ENCODE measurements around the gene TERT. TPM values are rescaled to one million over a fixed set of nuclear protein-coding genes. Genes with fewer than 3 reads are reported as not detected.

TERT gene
- total and polyA plus RNA-seq, 12 donors = 0.29 TPM; not detected in 11

- 65 to 84% (median 81%) methylated on average over 17 to 19 of the region's 19 CpGs for WGBS, 4 donors
- no peak for DNase-seq
- Histone ChIP-seq H3K4me3 (no peak overlapping the region), H3K27ac (no peak overlapping the region), H3K9me3 (replicated peaks in 1 of 3) (no peaks in the 10 kb centered on the region), H3K36me3 (replicated peaks in 1 of 2) (no peaks in the 10 kb centered on the region), H3K27me3 (peaks cover 29% of the 10 kb centered on the region), H3K4me1 (replicated peaks in 1 of 2) (no peaks in the 10 kb centered on the region)
- intact Hi-C loops (cut with DNase I) = no loop called here
- TF ChIP-seq CTCF (IDR thresholded peaks at IDR 0.05) (no peak), POLR2A (IDR thresholded peaks at IDR 0.05) (no peak)
These were observed 3.2 kb upstream of the TERT start for GRCh38 chr5:1298067-1298551.

DNA sequence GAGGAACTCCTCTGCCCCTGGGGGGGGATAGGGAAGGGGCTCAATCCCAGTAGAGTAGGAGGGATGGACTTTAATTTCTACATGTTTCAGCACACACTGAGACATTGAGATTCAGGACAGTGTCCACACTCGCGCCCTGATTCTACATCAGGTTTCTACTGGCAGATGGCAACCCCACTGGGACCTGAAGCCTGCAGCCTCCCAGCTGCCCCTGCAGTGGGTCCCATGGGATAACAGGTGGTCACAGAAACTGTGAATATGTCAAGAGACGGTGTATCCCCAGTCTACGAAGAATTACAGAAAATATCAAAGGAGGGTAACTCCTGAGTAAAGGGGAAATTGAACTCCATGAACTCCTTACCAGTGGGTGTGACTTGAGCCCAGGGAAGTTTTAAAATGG is 2.4 kb upstream of the TERT start:
- no peaks in the 10 kb centered on the region for H3K36me3 ChIP-seq (replicated peaks in 1 of 2)
- H3K4me3 ChIP-seq = no peak overlapping the region
- no peaks in the 10 kb centered on the region for H3K9me3 ChIP-seq (replicated peaks in 1 of 3)
- no peak for TF ChIP-seq CTCF (IDR thresholded peaks at IDR 0.05)
- no peak for TF ChIP-seq POLR2A (IDR thresholded peaks at IDR 0.05)
- DNase-seq = no peak
- no peaks in the 10 kb centered on the region for H3K4me1 ChIP-seq (replicated peaks in 1 of 2)
- peaks cover 29% of the 10 kb centered on the region for H3K27me3 ChIP-seq
- intact Hi-C loops (cut with DNase I) = no loop called here
- 75 to 88% (median 84%) methylated on average over 4 of the region's 4 CpGs for WGBS, 4 donors
- no peak overlapping the region for H3K27ac ChIP-seq

GRCh38 chr5:1295650-1296037 is 776 bp upstream of the TERT start:
- Histone ChIP-seq H3K36me3 (replicated peaks in 1 of 2) (no peaks in the 10 kb centered on the region), H3K27me3 (peaks cover 29% of the 10 kb centered on the region), H3K4me1 (replicated peaks in 1 of 2) (no peaks in the 10 kb centered on the region), H3K4me3 (no peak overlapping the region), H3K9me3 (replicated peaks in 1 of 3) (no peaks in the 10 kb centered on the region), H3K27ac (no peak overlapping the region)
- DNase-seq = no peak
- TF ChIP-seq CTCF (IDR thresholded peaks at IDR 0.05) (no peak), POLR2A (IDR thresholded peaks at IDR 0.05) (no peak)
- WGBS, 4 donors = 26 to 33% (median 32%) methylated on average over 12 to 22 of the region's 22 CpGs; no CpG with 5 or more reads in 1 of the 4 donors
- intact Hi-C loops (cut with DNase I) = no loop called here

DNA sequence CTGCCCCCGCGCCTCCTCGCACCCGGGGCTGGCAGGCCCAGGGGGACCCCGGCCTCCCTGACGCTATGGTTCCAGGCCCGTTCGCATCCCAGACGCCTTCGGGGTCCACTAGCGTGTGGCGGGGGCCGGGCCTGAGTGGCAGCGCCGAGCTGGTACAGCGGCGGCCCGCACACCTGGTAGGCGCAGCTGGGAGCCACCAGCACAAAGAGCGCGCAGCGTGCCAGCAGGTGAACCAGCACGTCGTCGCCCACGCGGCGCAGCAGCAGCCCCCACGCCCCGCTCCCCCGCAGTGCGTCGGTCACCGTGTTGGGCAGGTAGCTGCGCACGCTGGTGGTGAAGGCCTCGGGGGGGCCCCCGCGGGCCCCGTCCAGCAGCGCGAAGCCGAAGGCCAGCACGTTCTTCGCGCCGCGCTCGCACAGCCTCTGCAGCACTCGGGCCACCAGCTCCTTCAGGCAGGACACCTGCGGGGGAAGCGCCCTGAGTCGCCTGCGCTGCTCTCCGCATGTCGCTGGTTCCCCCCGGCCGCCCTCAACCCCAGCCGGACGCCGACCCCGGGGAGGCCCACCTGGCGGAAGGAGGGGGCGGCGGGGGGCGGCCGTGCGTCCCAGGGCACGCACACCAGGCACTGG is 548 bp downstream of the TERT start:
- Histone ChIP-seq H3K27ac (no peak overlapping the region), H3K9me3 (replicated peaks in 1 of 3) (no peaks in the 10 kb centered on the region), H3K27me3 (peaks cover 29% of the 10 kb centered on the region), H3K4me3 (no peak overlapping the region), H3K36me3 (replicated peaks in 1 of 2) (no peaks in the 10 kb centered on the region), H3K4me1 (replicated peaks in 1 of 2) (no peaks in the 10 kb centered on the region)
- intact Hi-C loops (cut with DNase I) = no loop called here
- TF ChIP-seq POLR2A (IDR thresholded peaks at IDR 0.05) = no peak
- TF ChIP-seq CTCF (IDR thresholded peaks at IDR 0.05) = no peak
- DNase-seq = no peak
- WGBS, 4 donors = 0 to 29% (median 13%) methylated on average over 2 to 69 of the region's 69 CpGs
